ENCODE data around the gene TBC1D19. TPM values are rescaled to one million over a fixed set of nuclear protein-coding genes. Genes with fewer than 3 reads are reported as not detected.
A peak's percentile ranks its signal among the peaks of the same experiment; 100 is the strongest.

TBC1D19 gene
- total RNA-seq, 2 experiments from 2014 or later, result 3.8 to 4.1 TPM

- Mint-ChIP-seq H3K27ac (no peak overlapping the region), H3K27me3 (ENCODE audit: low read depth) (no peaks in the 10 kb centered on the region), H3K9me3 (no peaks in the 10 kb centered on the region), H3K4me3 (no peak overlapping the region), H3K4me1 (ENCODE audit: low read depth) (peaks cover 7% of the 10 kb centered on the region), H3K36me3 (ENCODE audit: low read depth) (peaks cover 15% of the 10 kb centered on the region)
- intact Hi-C loops (cut with micrococcal nuclease), result no loop called here
- no peak for DNase-seq
- CTCF ChIA-PET, result no interaction called here
Observed at GRCh38 chr4:26751004-26751403, 167.1 kb downstream of the TBC1D19 start.

- CTCF ChIA-PET, result no interaction called here
- Mint-ChIP-seq H3K4me1 (ENCODE audit: low read depth) (peaks cover 5% of the 10 kb centered on the region), H3K36me3 (ENCODE audit: low read depth) (peaks cover 11% of the 10 kb centered on the region), H3K27me3 (ENCODE audit: low read depth) (no peaks in the 10 kb centered on the region), H3K9me3 (no peaks in the 10 kb centered on the region), H3K27ac (no peak overlapping the region), H3K4me3 (no peak overlapping the region)
- intact Hi-C loops (cut with micrococcal nuclease), result no loop called here
- peak; percentile 18 for DNase-seq
Observed at GRCh38 chr4:26751838-26752237, 168.0 kb downstream of the TBC1D19 start.

- no peaks in the 10 kb centered on the region for H3K9me3 Mint-ChIP-seq
- H3K27me3 Mint-ChIP-seq (ENCODE audit: low read depth), result no peaks in the 10 kb centered on the region
- H3K27ac Mint-ChIP-seq, result no peak overlapping the region
- H3K4me3 Mint-ChIP-seq, result no peak overlapping the region
- intact Hi-C loops (cut with micrococcal nuclease), result no loop called here
- H3K4me1 Mint-ChIP-seq (ENCODE audit: low read depth), result peaks cover 3% of the 10 kb centered on the region
- peaks cover 13% of the 10 kb centered on the region for H3K36me3 Mint-ChIP-seq (ENCODE audit: low read depth)
- CTCF ChIA-PET, result no interaction called here
- DNase-seq, result no peak
Observed at GRCh38 chr4:26753187-26753586, 169.3 kb downstream of the TBC1D19 start.

- DNase-seq, result no peak
- Mint-ChIP-seq H3K27me3 (ENCODE audit: low read depth) (no peaks in the 10 kb centered on the region), H3K4me1 (ENCODE audit: low read depth) (peaks cover 3% of the 10 kb centered on the region), H3K4me3 (no peak overlapping the region), H3K9me3 (no peaks in the 10 kb centered on the region), H3K36me3 (ENCODE audit: low read depth) (peaks cover 11% of the 10 kb centered on the region), H3K27ac (no peak overlapping the region)
- CTCF ChIA-PET, result interaction anchor here (0.6 kb wide), 1 partner anchor 75 kb away, joined by 3 read pairs; no protein-coding TSS in a partner anchor
- intact Hi-C loops (cut with micrococcal nuclease), result no loop called here
Observed at GRCh38 chr4:26753617-26754016, 169.7 kb downstream of the TBC1D19 start.

GRCh38 chr4:26757751-26758150 is 173.9 kb downstream of the TBC1D19 start:
- no peak for DNase-seq
- CTCF ChIA-PET, result no interaction called here
- Mint-ChIP-seq H3K27ac (no peak overlapping the region), H3K4me1 (ENCODE audit: low read depth) (peaks cover 2% of the 10 kb centered on the region), H3K4me3 (no peak overlapping the region), H3K36me3 (ENCODE audit: low read depth) (peaks cover 10% of the 10 kb centered on the region), H3K27me3 (ENCODE audit: low read depth) (no peaks in the 10 kb centered on the region), H3K9me3 (no peaks in the 10 kb centered on the region)
- intact Hi-C loops (cut with micrococcal nuclease), result no loop called here

GRCh38 chr4:26758899-26759298 is 175.0 kb downstream of the TBC1D19 start:
- Mint-ChIP-seq H3K36me3 (ENCODE audit: low read depth) (peaks cover 7% of the 10 kb centered on the region), H3K9me3 (no peaks in the 10 kb centered on the region), H3K4me1 (ENCODE audit: low read depth) (peaks cover 2% of the 10 kb centered on the region), H3K27ac (no peak overlapping the region), H3K4me3 (no peak overlapping the region), H3K27me3 (ENCODE audit: low read depth) (no peaks in the 10 kb centered on the region)
- DNase-seq, result no peak
- CTCF ChIA-PET, result no interaction called here
- intact Hi-C loops (cut with micrococcal nuclease), result no loop called here

- H3K27ac Mint-ChIP-seq, result no peak overlapping the region
Observed at GRCh38 chr4:26762650-26763049, 178.8 kb downstream of the TBC1D19 start.

GRCh38 chr4:26763063-26763462 is 179.2 kb downstream of the TBC1D19 start:
- intact Hi-C loops (cut with micrococcal nuclease), result no loop called here
- DNase-seq, result no peak
- H3K4me1 Mint-ChIP-seq (ENCODE audit: low read depth), result peaks cover 2% of the 10 kb centered on the region
- H3K36me3 Mint-ChIP-seq (ENCODE audit: low read depth), result peaks cover 10% of the 10 kb centered on the region
- H3K27me3 Mint-ChIP-seq (ENCODE audit: low read depth), result no peaks in the 10 kb centered on the region
- CTCF ChIA-PET, result no interaction called here
- no peak overlapping the region for H3K4me3 Mint-ChIP-seq
- H3K9me3 Mint-ChIP-seq, result no peaks in the 10 kb centered on the region
- no peak overlapping the region for H3K27ac Mint-ChIP-seq

More at GRCh38 chr4:26762650-26763049, 178.8 kb downstream of the TBC1D19 start:
- H3K4me3 Mint-ChIP-seq, result no peak overlapping the region
- H3K27me3 Mint-ChIP-seq (ENCODE audit: low read depth), result no peaks in the 10 kb centered on the region
- DNase-seq, result no peak
- CTCF ChIA-PET, result no interaction called here
- intact Hi-C loops (cut with micrococcal nuclease), result no loop called here
- no peaks in the 10 kb centered on the region for H3K9me3 Mint-ChIP-seq
- peaks cover 10% of the 10 kb centered on the region for H3K36me3 Mint-ChIP-seq (ENCODE audit: low read depth)
- peaks cover 2% of the 10 kb centered on the region for H3K4me1 Mint-ChIP-seq (ENCODE audit: low read depth)

DNA sequence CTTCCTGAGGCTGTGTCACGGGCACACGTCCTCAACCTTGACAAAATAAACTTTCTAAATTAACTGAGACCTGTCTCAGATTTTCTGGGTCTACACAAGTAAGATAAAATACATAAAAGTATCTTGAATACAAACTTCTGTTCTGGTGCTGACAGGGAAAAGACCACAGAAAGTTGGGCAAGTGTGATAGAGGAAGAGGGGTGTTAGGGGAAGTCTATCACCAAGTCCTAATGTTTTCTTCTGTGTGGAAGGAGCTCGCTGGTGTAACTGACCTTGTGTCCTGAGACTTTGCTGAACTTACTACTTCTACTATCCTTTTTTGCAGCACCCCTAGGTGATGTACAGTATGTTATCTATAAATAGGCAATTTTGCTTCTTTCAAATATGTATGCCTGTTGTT is 179.8 kb downstream of the TBC1D19 start:
- intact Hi-C loops (cut with micrococcal nuclease), result no loop called here
- H3K27me3 Mint-ChIP-seq (ENCODE audit: low read depth), result no peaks in the 10 kb centered on the region
- H3K36me3 Mint-ChIP-seq (ENCODE audit: low read depth), result peaks cover 10% of the 10 kb centered on the region
- no peak overlapping the region for H3K4me3 Mint-ChIP-seq
- H3K27ac Mint-ChIP-seq, result no peak overlapping the region
- peaks cover 2% of the 10 kb centered on the region for H3K4me1 Mint-ChIP-seq (ENCODE audit: low read depth)
- DNase-seq, result no peak
- H3K9me3 Mint-ChIP-seq, result no peaks in the 10 kb centered on the region
- CTCF ChIA-PET, result no interaction called here

- H3K9me3 Mint-ChIP-seq, result no peaks in the 10 kb centered on the region
- H3K27me3 Mint-ChIP-seq (ENCODE audit: low read depth), result no peaks in the 10 kb centered on the region
- H3K4me3 Mint-ChIP-seq, result no peak overlapping the region
- no peak for DNase-seq
- intact Hi-C loops (cut with micrococcal nuclease), result no loop called here
- H3K4me1 Mint-ChIP-seq (ENCODE audit: low read depth), result peaks cover 2% of the 10 kb centered on the region
- H3K36me3 Mint-ChIP-seq (ENCODE audit: low read depth), result peaks cover 11% of the 10 kb centered on the region
- no peak overlapping the region for H3K27ac Mint-ChIP-seq
- CTCF ChIA-PET, result no interaction called here
Observed at GRCh38 chr4:26764231-26764630, 180.3 kb downstream of the TBC1D19 start.

DNA sequence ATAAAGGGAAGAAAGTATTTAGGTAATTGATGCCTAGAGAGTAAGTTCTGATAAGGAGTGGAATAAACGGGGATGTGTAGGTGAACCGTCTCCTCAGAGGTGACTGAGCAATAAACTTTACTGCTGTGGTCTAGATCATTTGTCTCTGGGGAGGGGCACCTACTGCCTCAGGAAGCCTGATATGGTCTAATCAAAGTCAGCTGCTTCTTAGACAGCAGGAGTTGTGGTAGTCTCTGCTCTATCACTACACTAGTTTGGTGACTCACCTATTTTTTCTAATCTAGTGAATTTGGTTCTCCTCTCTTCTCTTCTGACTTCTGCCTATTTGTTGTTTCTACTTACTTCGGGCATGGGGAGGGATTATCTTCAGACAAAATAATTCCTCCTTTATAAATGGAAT is 181.6 kb downstream of the TBC1D19 start:
- H3K4me1 Mint-ChIP-seq (ENCODE audit: low read depth), result peaks cover 2% of the 10 kb centered on the region
- H3K27ac Mint-ChIP-seq, result no peak overlapping the region
- H3K4me3 Mint-ChIP-seq, result no peak overlapping the region
- intact Hi-C loops (cut with micrococcal nuclease), result no loop called here
- CTCF ChIA-PET, result interaction anchor here (0.5 kb wide), 1 partner anchor 238 kb away, joined by 3 read pairs; no protein-coding TSS in a partner anchor
- peaks cover 12% of the 10 kb centered on the region for H3K36me3 Mint-ChIP-seq (ENCODE audit: low read depth)
- no peak for DNase-seq
- no peaks in the 10 kb centered on the region for H3K27me3 Mint-ChIP-seq (ENCODE audit: low read depth)
- H3K9me3 Mint-ChIP-seq, result no peaks in the 10 kb centered on the region

DNA sequence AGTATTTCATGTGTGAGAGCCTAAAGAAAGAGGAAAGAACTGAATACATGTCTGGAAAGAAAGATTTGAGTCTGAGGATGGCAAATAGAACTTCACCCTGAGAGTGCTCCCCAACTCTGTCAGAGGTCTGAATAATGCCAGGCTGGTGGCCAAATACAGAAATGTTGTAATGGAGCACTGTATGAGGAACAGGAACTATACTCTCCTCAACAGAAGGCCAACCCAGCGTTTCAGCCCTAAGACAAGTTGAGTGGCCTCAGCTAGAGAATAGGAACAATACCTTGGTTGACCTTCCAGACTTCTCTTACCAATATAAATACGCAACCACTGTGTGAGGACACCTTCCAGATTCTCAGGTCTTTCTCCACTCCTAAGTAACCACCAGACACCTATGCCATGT is 182.3 kb downstream of the TBC1D19 start:
- H3K4me3 Mint-ChIP-seq, result no peak overlapping the region
- H3K36me3 Mint-ChIP-seq (ENCODE audit: low read depth), result peaks cover 14% of the 10 kb centered on the region
- no peaks in the 10 kb centered on the region for H3K27me3 Mint-ChIP-seq (ENCODE audit: low read depth)
- no peak for DNase-seq
- CTCF ChIA-PET, result interaction anchor here (0.5 kb wide), 1 partner anchor 238 kb away, joined by 3 read pairs; no protein-coding TSS in a partner anchor
- no peak overlapping the region for H3K27ac Mint-ChIP-seq
- intact Hi-C loops (cut with micrococcal nuclease), result no loop called here
- no peaks in the 10 kb centered on the region for H3K9me3 Mint-ChIP-seq
- H3K4me1 Mint-ChIP-seq (ENCODE audit: low read depth), result peaks cover 2% of the 10 kb centered on the region

DNA sequence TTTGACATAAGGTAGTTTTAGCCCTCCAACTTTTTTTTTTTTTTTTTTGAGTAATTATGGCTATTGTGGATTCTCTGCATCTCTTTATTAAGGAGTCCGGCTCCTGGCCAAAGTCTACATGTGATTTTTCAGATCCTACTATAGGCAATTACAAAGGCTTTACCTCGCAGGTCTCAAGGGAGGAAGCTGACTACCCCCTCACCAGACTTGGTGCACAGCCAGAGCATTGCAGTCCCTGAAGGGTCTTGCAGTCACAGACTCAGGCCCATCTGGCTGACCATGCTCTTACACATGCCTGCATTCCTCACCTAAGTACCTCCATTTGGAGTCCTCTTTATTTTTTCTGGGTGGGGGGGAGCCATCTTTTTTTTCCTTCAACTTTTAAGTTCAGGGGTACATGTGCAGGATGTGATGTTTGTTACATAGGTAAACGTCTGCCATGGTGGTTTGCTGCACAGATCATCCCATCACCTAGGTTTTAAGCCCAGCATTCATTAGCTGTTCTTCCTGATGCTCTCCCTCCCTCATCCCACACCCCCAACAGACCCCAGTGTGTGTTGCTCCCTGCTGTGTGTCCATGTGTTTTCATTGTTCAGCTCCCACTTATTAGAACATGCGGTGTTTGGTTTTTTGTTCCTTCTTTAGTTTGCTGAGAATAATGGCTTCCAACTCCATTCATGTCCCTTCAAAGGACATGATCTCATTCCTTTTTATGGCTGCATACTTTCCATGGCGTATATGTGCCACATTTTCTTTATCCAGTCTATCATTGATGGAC is 188.4 kb downstream of the TBC1D19 start:
- CTCF ChIA-PET, result interaction anchor here (0.6 kb wide), 1 partner anchor 36 kb away, joined by 3 read pairs; no protein-coding TSS in a partner anchor
- Mint-ChIP-seq H3K36me3 (ENCODE audit: low read depth) (peaks cover 16% of the 10 kb centered on the region), H3K9me3 (peaks cover 2% of the 10 kb centered on the region), H3K4me1 (ENCODE audit: low read depth) (no peaks in the 10 kb centered on the region), H3K4me3 (no peak overlapping the region), H3K27me3 (ENCODE audit: low read depth) (no peaks in the 10 kb centered on the region), H3K27ac (no peak overlapping the region)
- DNase-seq, result no peak
- intact Hi-C loops (cut with micrococcal nuclease), result no loop called here

All from activated naive CD4-positive, alpha-beta T cell treated with anti-CD3 and anti-CD28 coated beads for 36 hours (primary cell).